Measurements from ENCODE around the gene SOX4.
"Not testable (repeated sequence)": the region's sequence is repeated elsewhere in the genome, so short reads cannot be mapped to it uniquely, and the experiment has no call there.

- TF ChIP-seq CTCF, POLR2AphosphoS5, EP300 (IDR thresholded peaks at IDR 0.05): not testable (repeated sequence)
These were observed 41.3 kb upstream of the SOX4 start for GRCh38 chr6:21552286-21552685.

All from upper lobe of left lung (tissue), 4 donors.